Measurements from ENCODE around the gene RBMXL2.

Gene RBMXL2

GRCh38 chr11:7062534-7062933 lies 26.3 kb upstream of the RBMXL2 start:
- no peak overlapping the region for H3K27ac ChIP-seq
- CTCF ChIA-PET = no interaction called here
- POLR2A ChIA-PET (ENCODE audit: low non-redundant PET) = no interaction called here
- TF ChIP-seq, protein P1, sequence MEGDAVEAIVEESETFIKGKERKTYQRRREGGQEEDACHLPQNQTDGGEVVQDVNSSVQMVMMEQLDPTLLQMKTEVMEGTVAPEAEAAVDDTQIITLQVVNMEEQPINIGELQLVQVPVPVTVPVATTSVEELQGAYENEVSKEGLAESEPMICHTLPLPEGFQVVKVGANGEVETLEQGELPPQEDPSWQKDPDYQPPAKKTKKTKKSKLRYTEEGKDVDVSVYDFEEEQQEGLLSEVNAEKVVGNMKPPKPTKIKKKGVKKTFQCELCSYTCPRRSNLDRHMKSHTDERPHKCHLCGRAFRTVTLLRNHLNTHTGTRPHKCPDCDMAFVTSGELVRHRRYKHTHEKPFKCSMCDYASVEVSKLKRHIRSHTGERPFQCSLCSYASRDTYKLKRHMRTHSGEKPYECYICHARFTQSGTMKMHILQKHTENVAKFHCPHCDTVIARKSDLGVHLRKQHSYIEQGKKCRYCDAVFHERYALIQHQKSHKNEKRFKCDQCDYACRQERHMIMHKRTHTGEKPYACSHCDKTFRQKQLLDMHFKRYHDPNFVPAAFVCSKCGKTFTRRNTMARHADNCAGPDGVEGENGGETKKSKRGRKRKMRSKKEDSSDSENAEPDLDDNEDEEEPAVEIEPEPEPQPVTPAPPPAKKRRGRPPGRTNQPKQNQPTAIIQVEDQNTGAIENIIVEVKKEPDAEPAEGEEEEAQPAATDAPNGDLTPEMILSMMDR (conservative IDR thresholded peaks at IDR 0.05; ENCODE audit: low read depth) = no peak
- DNase-seq (ENCODE audit: low spot score) = no peak

- TF ChIP-seq, protein P1 (conservative IDR thresholded peaks at IDR 0.05; ENCODE audit: low read depth) = no peak
- ChIA-PET POLR2A (ENCODE audit: low non-redundant PET) (no interaction called here), CTCF (interaction anchor here (0.7 kb wide), 1 partner anchor 572 kb away, joined by 4 read pairs; no protein-coding TSS in a partner anchor)
- DNase-seq (ENCODE audit: low spot score) = peak; percentile 1
- H3K27ac ChIP-seq = no peak overlapping the region
Measured at GRCh38 chr11:7072401-7073028, 16.3 kb upstream of the RBMXL2 start.

DNA sequence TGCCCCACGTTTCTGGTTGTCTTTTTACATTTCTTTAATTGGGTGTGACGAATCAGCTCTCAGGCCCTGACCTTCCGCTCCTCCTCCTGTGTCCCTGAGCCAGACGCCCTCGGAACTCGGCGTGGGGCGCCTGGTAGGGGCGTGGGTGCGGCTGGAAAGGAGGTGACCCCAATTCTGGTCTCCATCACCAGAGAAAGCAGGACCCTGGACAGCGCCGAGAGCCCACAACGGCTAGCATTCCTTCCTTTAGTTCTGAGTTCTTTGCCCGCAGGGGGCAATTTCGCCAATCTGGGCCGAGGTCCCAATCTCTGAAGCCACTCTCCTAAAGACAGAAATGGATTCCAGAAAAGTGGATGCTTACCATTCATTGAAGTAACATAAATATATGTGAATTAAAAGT lies 11.7 kb upstream of the RBMXL2 start:
- ChIA-PET CTCF (no interaction called here), POLR2A (ENCODE audit: low non-redundant PET) (interaction anchor here (0.6 kb wide), 1 partner anchor 164 kb away, joined by 3 read pairs; no protein-coding TSS in a partner anchor)
- no peak overlapping the region for H3K27ac ChIP-seq
- no peak for DNase-seq (ENCODE audit: low spot score)
- TF ChIP-seq, protein P1 (conservative IDR thresholded peaks at IDR 0.05; ENCODE audit: low read depth) = no peak

- DNase-seq (ENCODE audit: low spot score) = no peak
- ChIA-PET POLR2A (ENCODE audit: low non-redundant PET) (no interaction called here), CTCF (no interaction called here)
- no peak overlapping the region for H3K27ac ChIP-seq
- TF ChIP-seq, protein P1 (conservative IDR thresholded peaks at IDR 0.05; ENCODE audit: low read depth) = no peak
Measured at GRCh38 chr11:7079545-7080135, 9.2 kb upstream of the RBMXL2 start.

DNA sequence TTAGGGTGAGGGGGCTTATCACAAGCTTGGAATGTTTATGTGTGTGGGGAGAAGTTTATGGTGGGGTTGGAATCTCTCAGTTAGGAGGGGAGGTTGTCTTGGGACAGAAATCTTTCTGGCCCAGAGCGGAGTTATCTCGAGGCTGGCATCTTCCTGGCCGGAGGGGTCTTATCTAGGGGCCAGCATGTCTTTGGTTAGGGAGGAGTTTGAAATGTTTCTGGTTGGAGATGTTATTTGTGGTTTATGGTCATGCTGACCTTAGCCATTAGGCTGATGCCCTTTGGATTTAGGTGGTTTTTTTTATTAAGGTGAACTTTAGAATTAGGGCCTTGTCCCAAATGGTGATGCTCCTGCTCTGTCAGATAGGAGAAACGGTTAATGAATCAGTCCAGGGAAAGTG lies 7.9 kb upstream of the RBMXL2 start:
- ChIA-PET CTCF (no interaction called here), POLR2A (ENCODE audit: low non-redundant PET) (no interaction called here)
- H3K27ac ChIP-seq = no peak overlapping the region
- no peak for DNase-seq (ENCODE audit: low spot score)
- TF ChIP-seq, protein P1 (conservative IDR thresholded peaks at IDR 0.05; ENCODE audit: low read depth) = no peak

GRCh38 chr11:7081441-7081840 lies 7.4 kb upstream of the RBMXL2 start:
- TF ChIP-seq, protein P1 (conservative IDR thresholded peaks at IDR 0.05; ENCODE audit: low read depth) = no peak

More at GRCh38 chr11:7081441-7081840, 7.4 kb upstream of the RBMXL2 start:
- no peak for DNase-seq (ENCODE audit: low spot score)
- no peak overlapping the region for H3K27ac ChIP-seq
- ChIA-PET CTCF (no interaction called here), POLR2A (ENCODE audit: low non-redundant PET) (no interaction called here)
